Prostate gland (tissue), 2 donors: ENCODE results near the gene OOSP3. TPM values are rescaled to one million over a fixed set of nuclear protein-coding genes. Genes with fewer than 3 reads are reported as not detected.

ENCODE experiments used
- DNase-seq: peaks from one replicate; pipeline ENCODE4 v3.0.0-alpha.2; 2019; ENCODE audit warnings: low spot score
- H3K27ac ChIP-seq, 2 donors: fragments of 200-600 bp; sonication (generic); 2 replicates each; pipeline ENCODE4 v1.5.1; 2017 to 2019
- H3K27me3 ChIP-seq: fragments of 200-600 bp; sonication (generic); replicated peaks from 2 replicates; pipeline ENCODE4 v1.5.1; 2019; ENCODE audit not compliant: insufficient read depth
- H3K36me3 ChIP-seq, 2 donors: fragments of 200-600 bp; sonication (generic); 1 replicate in 1 of 2; 2 replicates in 1 of 2; pipeline versions ENCODE4 v1.5.1 to v1.8.1; 2017 to 2019
- H3K4me1 ChIP-seq: fragments of 200-600 bp; sonication (generic); replicated peaks from 2 replicates; pipeline ENCODE4 v1.5.1; 2019
- H3K4me3 ChIP-seq, 2 donors: fragments of 200-600 bp; sonication (generic); 2 replicates each; pipeline ENCODE4 v1.5.1; 2017 to 2019
- H3K9me3 ChIP-seq: fragments of 200-600 bp; sonication (generic); 2 replicates; pipeline ENCODE4 v1.5.1; 2017
- CTCF ChIP-seq, 4 experiments: fragments of 200-600 bp in 2 of 4; fragments of 450-650 bp in 2 of 4; sonication (generic) in 2 of 4; IDR thresholded peaks; 1 replicate in 3 of 4; 2 replicates in 1 of 4; pipeline ENCODE4 v1.5.1; 2016 to 2019; ENCODE audit warnings: antibody characterized with exemption in 4 of 4, mild to moderate bottlenecking in 2 of 4, moderate library complexity in 2 of 4
- POLR2A ChIP-seq: fragments of 450-650 bp; IDR thresholded peaks from one replicate; pipeline ENCODE4 v1.6.1; 2016; ENCODE audit warnings: antibody characterized with exemption, mild to moderate bottlenecking
- POLR2AphosphoS5 ChIP-seq: sonication (generic); formaldehyde crosslinking; IDR thresholded peaks from one replicate; pipeline ENCODE4 v1.6.1; 2017; ENCODE audit warnings: antibody characterized with exemption
- WGBS: methylation state at CpG from one replicate; pipeline ENCODE4 v1.1.5; 2018; 5-methylcytosine and 5-hydroxymethylcytosine counted together
- intact Hi-C: fragments of 100-400 bp; cut with DNase I; formaldehyde crosslinking; loops from one replicate; pipeline ENCODE4 v1.14.2; 2022
- total RNA-seq, 2 donors: library from RNA; depleted of rRNA; stranded (reverse); fragments of >200 nt; gene quantifications; one replicate each; pipeline ENCODE4 v1.1.0, GENCODE V29; 2016

The OOSP3 gene
- total RNA-seq, 2 donors from 2014 or later = not detected

GRCh38 chr11:59939482-59939881 lies 60.9 kb downstream of the OOSP3 start:
- Histone ChIP-seq H3K36me3 (no peaks in the 10 kb centered on the region), H3K9me3 (no peaks in the 10 kb centered on the region), H3K4me1 (no peaks in the 10 kb centered on the region), H3K27me3 (no peaks in the 10 kb centered on the region), H3K4me3 (no peak overlapping the region), H3K27ac (no peak overlapping the region)
- no peak for DNase-seq
- intact Hi-C loops = no loop called here
- no peak for TF ChIP-seq CTCF (IDR thresholded peaks at IDR 0.05)
- no peak for TF ChIP-seq POLR2A
- no peak for TF ChIP-seq POLR2AphosphoS5
- 84% methylated on average over 2 of the region's 2 CpGs for WGBS

- WGBS = 50% methylated on average over 4 of the region's 4 CpGs
- no peak for DNase-seq
These were observed 62.5 kb downstream of the OOSP3 start for GRCh38 chr11:59941091-59941490.

GRCh38 chr11:59943997-59944714 lies 65.6 kb downstream of the OOSP3 start:
- no peak overlapping the region for H3K4me3 ChIP-seq
- H3K27ac ChIP-seq = no peak overlapping the region
- no peak for DNase-seq
- H3K9me3 ChIP-seq = no peaks in the 10 kb centered on the region
- no peaks in the 10 kb centered on the region for H3K36me3 ChIP-seq
- WGBS = 91% methylated on average over 3 of the region's 3 CpGs
- no peaks in the 10 kb centered on the region for H3K27me3 ChIP-seq
- intact Hi-C loops = no loop called here
- no peak for TF ChIP-seq POLR2A
- TF ChIP-seq CTCF (IDR thresholded peaks at IDR 0.05) = no peak
- H3K4me1 ChIP-seq = no peaks in the 10 kb centered on the region

More at GRCh38 chr11:59941091-59941490, 62.5 kb downstream of the OOSP3 start:
- intact Hi-C loops = no loop called here
- H3K9me3 ChIP-seq = no peaks in the 10 kb centered on the region
- H3K27me3 ChIP-seq = no peaks in the 10 kb centered on the region
- H3K4me3 ChIP-seq = no peak overlapping the region
- no peaks in the 10 kb centered on the region for H3K36me3 ChIP-seq
- no peak for TF ChIP-seq POLR2A
- no peak for TF ChIP-seq POLR2AphosphoS5
- no peak for TF ChIP-seq CTCF (IDR thresholded peaks at IDR 0.05)
- no peaks in the 10 kb centered on the region for H3K4me1 ChIP-seq
- no peak overlapping the region for H3K27ac ChIP-seq

GRCh38 chr11:59944720-59945119 lies 66.1 kb downstream of the OOSP3 start:
- 70% methylated on average over 2 of the region's 2 CpGs for WGBS
- Histone ChIP-seq H3K27ac (no peak overlapping the region), H3K36me3 (no peaks in the 10 kb centered on the region), H3K4me3 (no peak overlapping the region), H3K4me1 (no peaks in the 10 kb centered on the region), H3K27me3 (no peaks in the 10 kb centered on the region), H3K9me3 (no peaks in the 10 kb centered on the region)
- intact Hi-C loops = no loop called here
- DNase-seq = no peak
- TF ChIP-seq CTCF (IDR thresholded peaks at IDR 0.05) (no peak), POLR2A (no peak), POLR2AphosphoS5 (no peak)

Other genes with a start within 250 kb of the OOSP3 start
- 10 to 100 TPM; 10.3 to 26.2 TPM for gene PATL1, start 209.7 kb upstream of the OOSP3 start, total RNA-seq
- not detected for gene OR10V1, start 164.9 kb upstream of the OOSP3 start, total RNA-seq
- 10 to 100 TPM; 20.8 to 58.5 TPM for gene STX3, start 123.4 kb upstream of the OOSP3 start, total RNA-seq
- gene MRPL16, start 68.0 kb upstream of the OOSP3 start, total RNA-seq = 10 to 100 TPM; 38.3 to 97.6 TPM
- gene CBLIF, start 33.3 kb upstream of the OOSP3 start, total RNA-seq = not detected
- gene TCN1, start 12.3 kb upstream of the OOSP3 start, total RNA-seq = 1 to 10 TPM; 1.0 to 8.1 TPM
- gene OOSP1, start 59.6 kb downstream of the OOSP3 start, total RNA-seq = not detected
- gene OOSP4A, start 85.3 kb downstream of the OOSP3 start, total RNA-seq = not detected
- not detected for gene OOSP4B, start 138.4 kb downstream of the OOSP3 start, total RNA-seq
- gene OOSP2, start 161.6 kb downstream of the OOSP3 start, total RNA-seq = 10 to 100 TPM in 1 of 2 donors, not detected in 1; 16.0 TPM
- not detected for gene MS4A3, start 177.9 kb downstream of the OOSP3 start, total RNA-seq
- 1 to 10 TPM in 1 of 2 donors, not detected in 1; 2.0 TPM for gene MS4A2, start 209.9 kb downstream of the OOSP3 start, total RNA-seq